Nephron (organoid): ENCODE measurements around the gene AKR1C3.
"Not testable (repeated sequence)": the region's sequence is repeated elsewhere in the genome, so short reads cannot be mapped to it uniquely, and the experiment has no call there.

Experiments
- H3K27ac Mint-ChIP-seq, 3 experiments: 2 replicates each; pipeline ENCODE4 v1.8.0; 2020; ENCODE audit warnings: mixed read lengths in 3 of 3, mild to moderate bottlenecking in 2 of 3, moderate library complexity in 1 of 3
- H3K27me3 Mint-ChIP-seq: 2 replicates; pipeline ENCODE4 v1.8.0; 2021; ENCODE audit warnings: low read depth, mild to moderate bottlenecking, moderate library complexity, mixed read lengths
- H3K36me3 Mint-ChIP-seq: 2 replicates; pipeline ENCODE4 v1.8.0; 2020; ENCODE audit warnings: low read depth, mixed read lengths
- H3K4me1 Mint-ChIP-seq: 2 replicates; pipeline ENCODE4 v1.8.0; 2020; ENCODE audit warnings: mixed read lengths
- H3K4me3 Mint-ChIP-seq, 3 experiments: 2 replicates each; pipeline ENCODE4 v1.8.0; 2020; ENCODE audit warnings: mild to moderate bottlenecking in 3 of 3, mixed read lengths in 3 of 3, moderate library complexity in 2 of 3
- H3K9me3 Mint-ChIP-seq: 2 replicates; pipeline ENCODE4 v1.8.0; 2020; ENCODE audit warnings: mixed read lengths
- CTCF ChIP-seq, 3 experiments: fragments of 200-600 bp; sonication (generic); IDR thresholded peaks; one replicate each; pipeline ENCODE4 v1.5.0; 2021; ENCODE audit warnings: antibody characterized with exemption in 3 of 3; ENCODE audit not compliant: unreplicated experiment in 3 of 3

AKR1C3 gene

GRCh38 chr10:5096108-5096507, 1.9 kb downstream of the AKR1C3 start:
- no peaks in the 10 kb centered on the region for H3K4me1 Mint-ChIP-seq
- peaks cover 14% of the 10 kb centered on the region for H3K9me3 Mint-ChIP-seq
- no peak overlapping the region for H3K27ac Mint-ChIP-seq
- no peak overlapping the region for H3K4me3 Mint-ChIP-seq
- TF ChIP-seq CTCF (IDR thresholded peaks at IDR 0.05; ENCODE audit: unreplicated experiment in 3 of 3): no peak
- peaks cover 4% of the 10 kb centered on the region for H3K36me3 Mint-ChIP-seq
- no peaks in the 10 kb centered on the region for H3K27me3 Mint-ChIP-seq

- not testable (repeated sequence) for H3K36me3 Mint-ChIP-seq, H3K9me3 Mint-ChIP-seq, H3K4me1 Mint-ChIP-seq, H3K27me3 Mint-ChIP-seq, H3K27ac Mint-ChIP-seq, H3K4me3 Mint-ChIP-seq
These were observed 8.3 kb downstream of the AKR1C3 start for GRCh38 chr10:5102479-5102878.

GRCh38 chr10:5103481-5103880, 9.3 kb downstream of the AKR1C3 start:
- Mint-ChIP-seq H3K4me1 (no peaks in the 10 kb centered on the region), H3K27ac (no peak overlapping the region), H3K4me3 (no peak overlapping the region), H3K27me3 (no peaks in the 10 kb centered on the region), H3K9me3 (peaks cover 9% of the 10 kb centered on the region), H3K36me3 (peaks cover 12% of the 10 kb centered on the region)
- no peak for TF ChIP-seq CTCF (IDR thresholded peaks at IDR 0.05; ENCODE audit: unreplicated experiment in 3 of 3)

GRCh38 chr10:5105626-5106025, 11.4 kb downstream of the AKR1C3 start:
- Mint-ChIP-seq H3K9me3 (peaks cover 11% of the 10 kb centered on the region), H3K27me3 (no peaks in the 10 kb centered on the region), H3K36me3 (peaks cover 11% of the 10 kb centered on the region), H3K4me1 (no peaks in the 10 kb centered on the region), H3K4me3 (no peak overlapping the region), H3K27ac (no peak overlapping the region)
- no peak for TF ChIP-seq CTCF (IDR thresholded peaks at IDR 0.05; ENCODE audit: unreplicated experiment in 3 of 3)

- H3K9me3 Mint-ChIP-seq: peaks cover 12% of the 10 kb centered on the region
- H3K27ac Mint-ChIP-seq: no peak overlapping the region
- H3K4me1 Mint-ChIP-seq: no peaks in the 10 kb centered on the region
- H3K4me3 Mint-ChIP-seq: no peak overlapping the region
- no peak for TF ChIP-seq CTCF (IDR thresholded peaks at IDR 0.05; ENCODE audit: unreplicated experiment in 3 of 3)
- peaks cover 11% of the 10 kb centered on the region for H3K36me3 Mint-ChIP-seq
- no peaks in the 10 kb centered on the region for H3K27me3 Mint-ChIP-seq
These were observed 12.3 kb downstream of the AKR1C3 start for GRCh38 chr10:5106553-5106952.

GRCh38 chr10:5107860-5108526, 13.8 kb downstream of the AKR1C3 start:
- no peak overlapping the region for H3K27ac Mint-ChIP-seq
- H3K36me3 Mint-ChIP-seq: peaks cover 11% of the 10 kb centered on the region
- H3K9me3 Mint-ChIP-seq: peaks cover 12% of the 10 kb centered on the region

More at GRCh38 chr10:5107860-5108526, 13.8 kb downstream of the AKR1C3 start:
- no peaks in the 10 kb centered on the region for H3K4me1 Mint-ChIP-seq
- no peak overlapping the region for H3K4me3 Mint-ChIP-seq
- no peaks in the 10 kb centered on the region for H3K27me3 Mint-ChIP-seq
- TF ChIP-seq CTCF (IDR thresholded peaks at IDR 0.05; ENCODE audit: unreplicated experiment in 3 of 3): no peak
